H1 (cell line): ENCODE data around the gene RPUSD4. TPM values are rescaled to one million over a fixed set of nuclear protein-coding genes. Genes with fewer than 3 reads are reported as not detected.

Experiments used
- CTCF ChIA-PET: fragments of 300-600 bp; sonication (Branson Sonifier 250); formaldehyde crosslinking; loops from one replicate; lab custom pipeline; 2021; ENCODE audit not compliant: partially characterized antibody; lab: Charles Lee
- POLR2A ChIA-PET: fragments of 300-600 bp; sonication (Branson Sonifier 250); formaldehyde crosslinking; loops from one replicate; lab custom pipeline; 2021; ENCODE audit warnings: inconsistent platforms; ENCODE audit not compliant: partially characterized antibody; lab: Charles Lee
- DNase-seq, 2 experiments: peaks; one replicate each; pipeline versions ENCODE4 v3.0.0 to v3.0.0-alpha.2; 2010 to 2022; ENCODE audit warnings: low spot score in 2 of 2, low read depth in 1 of 2, mixed read lengths in 1 of 2
- FAIRE-seq: peaks from 2 replicates; lab custom pipeline; 2011; peaks lifted over from hg19 to GRCh38; lab: Jason Lieb, UNC
- H2AFZ ChIP-seq: 2 replicates; pipeline ENCODE4 v1.8.1; 2012; ENCODE audit warnings: low read length, inconsistent platforms
- H2AK5ac ChIP-seq: 2 replicates; pipeline ENCODE4 v1.6.1; 2013; ENCODE audit warnings: low read depth, low read length
- H2BK120ac ChIP-seq: replicated peaks from 2 replicates; pipeline ENCODE3; 2013; ENCODE audit warnings: low read depth, low read length, inconsistent platforms
- H2BK12ac ChIP-seq: 2 replicates; pipeline ENCODE4 v1.6.1; 2013; ENCODE audit warnings: low read depth, low read length
- H2BK15ac ChIP-seq: 2 replicates; pipeline ENCODE4 v1.6.1; 2013; ENCODE audit warnings: low read length
- H2BK20ac ChIP-seq: 2 replicates; pipeline ENCODE4 v1.6.1; 2013; ENCODE audit warnings: low read length
- H2BK5ac ChIP-seq: 2 replicates; pipeline ENCODE4 v1.6.1; 2013; ENCODE audit warnings: low read depth, low read length
- H3K14ac ChIP-seq: 2 replicates; pipeline ENCODE4 v1.6.1; 2013; ENCODE audit warnings: inconsistent platforms; ENCODE audit not compliant: insufficient read length
- H3K18ac ChIP-seq: 2 replicates; pipeline ENCODE4 v1.6.1; 2013; ENCODE audit warnings: low read length; ENCODE audit errors: extremely low read depth
- H3K23ac ChIP-seq: 2 replicates; pipeline ENCODE4 v1.6.1; 2013; ENCODE audit warnings: inconsistent platforms; ENCODE audit not compliant: insufficient read length
- H3K23me2 ChIP-seq: 2 replicates; pipeline ENCODE4 v1.6.1; 2013; ENCODE audit warnings: low read depth, low read length
- H3K27ac ChIP-seq: 2 replicates; pipeline ENCODE4 v1.6.1; 2011; ENCODE audit warnings: low read depth, low read length, inconsistent platforms
- H3K27me3 ChIP-seq, 4 experiments: replicated peaks in 1 of 4; 1 replicate in 1 of 4; 2 replicates in 3 of 4; pipeline versions ENCODE4 v1.6.1 to v1.8.1; 2011 to 2013; ENCODE audit warnings: low read length in 3 of 4, mild to moderate bottlenecking in 3 of 4, inconsistent platforms in 2 of 4, mixed read lengths in 2 of 4, moderate library complexity in 1 of 4; ENCODE audit not compliant: control insufficient read depth in 3 of 4, insufficient read depth in 3 of 4; ENCODE audit errors: extremely low read depth in 1 of 4
- H3K36me3 ChIP-seq, 4 experiments: 2 replicates each; pipeline versions ENCODE4 v1.6.1 to v1.8.1; 2011 to 2013; ENCODE audit warnings: mild to moderate bottlenecking in 4 of 4, low read length in 3 of 4, moderate library complexity in 2 of 4, control low read depth in 1 of 4, inconsistent platforms in 1 of 4; ENCODE audit not compliant: insufficient read depth in 4 of 4, control insufficient read depth in 2 of 4
- H3K4ac ChIP-seq: replicated peaks from 2 replicates; pipeline ENCODE3; 2013; ENCODE audit warnings: low read length, low read depth, mixed read lengths, inconsistent platforms; ENCODE audit not compliant: insufficient read length
- H3K4me1 ChIP-seq, 4 experiments: replicated peaks in 1 of 4; 1 replicate in 1 of 4; 2 replicates in 3 of 4; pipeline versions ENCODE4 v1.6.1 to v1.8.1; 2011 to 2013; ENCODE audit warnings: low read length in 3 of 4, inconsistent platforms in 2 of 4, mixed read lengths in 1 of 4; ENCODE audit not compliant: insufficient read depth in 4 of 4, control insufficient read depth in 3 of 4
- H3K4me2 ChIP-seq, 2 experiments: 2 replicates each; pipeline versions ENCODE4 v1.6.1 to v1.8.1; 2011 to 2013; ENCODE audit warnings: low read depth in 2 of 2, low read length in 2 of 2, control low read depth in 1 of 2, inconsistent platforms in 1 of 2, mild to moderate bottlenecking in 1 of 2; ENCODE audit not compliant: insufficient read depth in 1 of 2
- H3K4me3 ChIP-seq, 4 experiments: fragments of 200-600, 300-600 bp in 1 of 4; sonication (generic), shearing (Covaris generic), sonication (Bioruptor Twin) in 1 of 4; 2 replicates each; pipeline versions ENCODE4 v1.5.1 to v1.8.1; 2011 to 2016; ENCODE audit warnings: low read length in 4 of 4, low read depth in 3 of 4, control low read depth in 2 of 4, inconsistent platforms in 2 of 4, mild to moderate bottlenecking in 2 of 4, mixed read lengths in 1 of 4, moderate library complexity in 1 of 4; ENCODE audit not compliant: insufficient read depth in 2 of 4; ENCODE audit errors: extremely low read depth in 1 of 4
- H3K56ac ChIP-seq: replicated peaks from 2 replicates; pipeline ENCODE3; 2013; ENCODE audit warnings: low read depth, mild to moderate bottlenecking, mixed read lengths, low read length, inconsistent platforms; ENCODE audit not compliant: insufficient read length
- H3K79me1 ChIP-seq: 2 replicates; pipeline ENCODE4 v1.6.1; 2013; ENCODE audit warnings: low read depth, low read length, control low read depth
- H3K79me2 ChIP-seq, 2 experiments: 2 replicates each; pipeline versions ENCODE4 v1.6.1 to v1.8.1; 2012 to 2013; ENCODE audit warnings: low read length in 2 of 2, mild to moderate bottlenecking in 2 of 2, inconsistent platforms in 1 of 2; ENCODE audit not compliant: insufficient read depth in 2 of 2, control insufficient read depth in 1 of 2
- H3K9ac ChIP-seq, 4 experiments: replicated peaks in 1 of 4; 1 replicate in 1 of 4; 2 replicates in 3 of 4; pipeline versions ENCODE4 v1.6.1 to v1.8.1; 2011 to 2013; ENCODE audit warnings: low read depth in 3 of 4, low read length in 3 of 4, control low read depth in 2 of 4, mild to moderate bottlenecking in 2 of 4, moderate library complexity in 2 of 4, inconsistent platforms in 1 of 4; ENCODE audit errors: extremely low read depth in 1 of 4
- H3K9me3 ChIP-seq, 2 experiments: 2 replicates each; pipeline versions ENCODE4 v1.6.1 to v1.8.1; 2012 to 2013; ENCODE audit warnings: mild to moderate bottlenecking in 2 of 2, moderate library complexity in 2 of 2, control low read depth in 1 of 2, inconsistent platforms in 1 of 2, low read depth in 1 of 2, low read length in 1 of 2, mixed read lengths in 1 of 2; ENCODE audit not compliant: insufficient read depth in 2 of 2
- H4K20me1 ChIP-seq, 2 experiments: replicated peaks in 1 of 2; 2 replicates each; pipeline versions ENCODE3 to v1.8.1; 2011 to 2013; ENCODE audit warnings: inconsistent platforms in 2 of 2, low read length in 2 of 2, mild to moderate bottlenecking in 1 of 2; ENCODE audit not compliant: insufficient read depth in 2 of 2, control insufficient read depth in 1 of 2
- H4K5ac ChIP-seq: 2 replicates; pipeline ENCODE4 v1.6.1; 2013; ENCODE audit warnings: low read length, low read depth, mixed read lengths, inconsistent platforms; ENCODE audit not compliant: insufficient read length
- H4K8ac ChIP-seq: 2 replicates; pipeline ENCODE4 v1.8.0; 2013; ENCODE audit warnings: mild to moderate bottlenecking, moderate library complexity, low read length, inconsistent platforms; ENCODE audit not compliant: insufficient read depth; ENCODE audit errors: extremely low read depth
- H4K91ac ChIP-seq: replicated peaks from 2 replicates; pipeline ENCODE3; 2013; ENCODE audit warnings: low read length, mixed read lengths, inconsistent platforms; ENCODE audit not compliant: insufficient read length
- CBX5 ChIP-seq: fragments of 300-800, 300-1000 bp; sonication (generic); IDR thresholded peaks from 2 replicates; pipeline ENCODE4 v1.7.1; 2016; ENCODE audit warnings: antibody characterized with exemption, low read length, low read depth
- CHD2 ChIP-seq: IDR thresholded peaks from 2 replicates; pipeline ENCODE4 v1.6.1; 2012; ENCODE audit warnings: low read length, improper control_type of control experiment
- E2F6 ChIP-seq: IDR thresholded peaks from 2 replicates; pipeline ENCODE4 v1.6.1; 2012; ENCODE audit warnings: inconsistent platforms
- FOSL1 ChIP-seq: IDR thresholded peaks from 2 replicates; pipeline ENCODE4 v1.6.1; 2011; ENCODE audit warnings: mild to moderate bottlenecking, low read depth, low read length, moderate library complexity; ENCODE audit not compliant: insufficient read depth
- HDAC2 ChIP-seq, 2 experiments: fragments of 300-600 bp in 1 of 2; sonication (generic) in 1 of 2; IDR thresholded peaks; 2 replicates each; pipeline ENCODE4 v1.6.1; 2011 to 2012; ENCODE audit warnings: low read depth in 2 of 2, low read length in 2 of 2, mild to moderate bottlenecking in 2 of 2, moderate library complexity in 2 of 2, borderline replicate concordance in 1 of 2, inconsistent platforms in 1 of 2
- SIRT6 ChIP-seq: IDR thresholded peaks from one replicate; pipeline ENCODE4 v1.7.1; 2012; ENCODE audit warnings: low read length, inconsistent platforms
- TAF1 ChIP-seq: IDR thresholded peaks from 2 replicates; pipeline ENCODE4 v1.6.1; 2011; ENCODE audit warnings: mild to moderate bottlenecking, low read depth, low read length
- WGBS, 2 experiments: shearing (Covaris generic) in 1 of 2; methylation state at CpG; one replicate each; pipeline versions ENCODE4 v1.1.6 to v1.1.7; 2013 to 2015; ENCODE audit warnings: low lambda C conversion rate in 2 of 2, mixed read lengths in 2 of 2, inconsistent platforms in 1 of 2, low coverage in 1 of 2, missing lambda C conversion rate in 1 of 2; ENCODE audit not compliant: insufficient replicate concordance in 2 of 2, insufficient coverage in 1 of 2, insufficient read length in 1 of 2; ENCODE audit errors: extremely low coverage in 1 of 2, missing lambda C conversion rate in 1 of 2; 5-methylcytosine and 5-hydroxymethylcytosine counted together
- polyA plus RNA-seq, 7 experiments: library from polyadenylated mRNA; depleted of rRNA in 3 of 7; stranded (reverse) in 5 of 7; unstranded in 2 of 7; fragments of >200 nt in 5 of 7; fragments of 200-250 nt in 2 of 7; gene quantifications; 1 replicate in 5 of 7; 2 replicates in 1 of 7; 4 replicates in 1 of 7; pipeline versions ENCODE4 v1.2.1 to v1.2.3, GENCODE V29; 2011 to 2013; ENCODE audit warnings: missing spikeins in 2 of 7, mixed read lengths in 2 of 7
- total RNA-seq: library from RNA; stranded (reverse); fragmentation: NEBNext Ultra II Directional; extraction: Animal tissue kit (Norgen Biotek cat#: 25700); gene quantifications from 2 replicates; pipeline ENCODE4 v1.2.1, GENCODE V29; 2021

Gene RPUSD4
- total and polyA plus RNA-seq, 2 of the 8 experiments (the other 6 are each of a cell fraction or from before 2014, with no cell fraction given): 36.1 to 50.7 TPM

- ChIA-PET CTCF (no interaction called here), POLR2A (interaction anchor here (1.2 to 1.6 kb wide), 2 partner anchors 16 to 311 kb away, joined by 3 to 4 read pairs; partner anchors contain the start of gene DDX25)
- Histone ChIP-seq H3K4me3 (no peak overlapping the region), H4K5ac (no peak overlapping the region), H4K91ac (no peak overlapping the region), H3K23ac (no peak overlapping the region), H3K27me3 (no peaks in the 10 kb centered on the region), H3K9me3 (no peaks in the 10 kb centered on the region), H3K4ac (no peak overlapping the region), H2BK5ac (no peak overlapping the region), H2BK15ac (no peak overlapping the region), H3K14ac (no peak overlapping the region), H3K56ac (no peak overlapping the region), H3K18ac (no peak overlapping the region), H3K9ac (no peak overlapping the region), H2AFZ (no peak overlapping the region), H3K23me2 (peaks cover 7% of the 10 kb centered on the region; the same call in 1 of the 2 replicates), H3K27ac (no peak overlapping the region), H3K79me1 (peaks cover 19% of the 10 kb centered on the region), H2BK12ac (no peak overlapping the region), H3K36me3 (peaks cover 0 to 1% (median 0%) of the 10 kb centered on the region in 4 experiments; a peak in 2 of 8 replicates), H3K4me1 (peaks cover 0 to 11% (median 3%) of the 10 kb centered on the region in 4 experiments; a peak in 2 of 7 replicates), H3K4me2 (no peak overlapping the region), H2BK120ac (no peak overlapping the region), H2AK5ac (no peak overlapping the region), H2BK20ac (no peak overlapping the region), H4K8ac (no peak overlapping the region), H3K79me2 (peaks cover 10 to 87% of the 10 kb centered on the region in 2 experiments), H4K20me1 (peaks cover 4% of the 10 kb centered on the region in 2 experiments)
- 71% methylated on average over 6 of the region's 6 CpGs; no CpG with 5 or more reads in 1 of the 2 experiments for WGBS, 2 experiments
- FAIRE-seq (no peak), DNase-seq (no peak)
- TF ChIP-seq TAF1 (no peak), E2F6 (no peak), CHD2 (no peak), SIRT6 (no peak), FOSL1 (no peak), CBX5 (no peak), HDAC2 (IDR thresholded peaks at IDR 0.05; ENCODE audit: borderline replicate concordance in 1 of 2, low read depth in 2 of 2, low read length in 2 of 2) (no peak)
These were observed 3.4 kb upstream of the RPUSD4 start for GRCh38 chr11:126214841-126215240.
